Caco-2 (cell line): ENCODE data around the gene GRIA4. TPM values are rescaled to one million over a fixed set of nuclear protein-coding genes. Genes with fewer than 3 reads are reported as not detected.
"Not testable (repeated sequence)": the region's sequence is repeated elsewhere in the genome, so short reads cannot be mapped to it uniquely, and the experiment has no call there.

Experiments
- BruUV-seq: library from RNA; stranded (reverse); fragments of 400-500 nt; replicated peaks from 2 replicates; lab custom pipeline; 2021; lab: Mats Ljungman, UMichigan
- CTCF ChIA-PET: fragments of 300-600 bp; sonication (Branson Sonifier 250); formaldehyde crosslinking; loops from one replicate; lab custom pipeline; 2022; ENCODE audit warnings: antibody characterized with exemption; lab: Charles Lee
- POLR2A ChIA-PET: fragments of 300-600 bp; sonication (Branson Sonifier 250); formaldehyde crosslinking; loops from one replicate; lab custom pipeline; 2022; ENCODE audit warnings: antibody characterized with exemption; lab: Charles Lee
- DNase-seq, 2 experiments: peaks; one replicate each; pipeline versions ENCODE4 v3.0.0 to v3.0.0-alpha.2; 2020 to 2022
- H3K27me3 ChIP-seq: replicated peaks from 2 replicates; pipeline ENCODE4 v1.6.0; 2011; ENCODE audit warnings: low read length; ENCODE audit not compliant: control insufficient read depth, insufficient read depth
- H3K36me3 ChIP-seq: 2 replicates; pipeline ENCODE4 v1.5.1; 2011; ENCODE audit warnings: low read length; ENCODE audit not compliant: control insufficient read depth, insufficient read depth
- H3K4me1 ChIP-seq: fragments of 250-450 bp; sonication (Bioruptor Pico); 2 replicates; pipeline ENCODE4 v1.5.1; 2020; ENCODE audit warnings: mild to moderate bottlenecking
- H3K4me3 ChIP-seq: 2 replicates; pipeline ENCODE4 v1.5.1; 2011; ENCODE audit warnings: low read depth, mild to moderate bottlenecking, control low read depth, low read length
- H3K9me3 ChIP-seq: fragments of 250-450 bp; sonication (Bioruptor Pico); 2 replicates; pipeline ENCODE4 v1.5.1; 2020; ENCODE audit warnings: mild to moderate bottlenecking, moderate library complexity
- H3K27ac Mint-ChIP-seq: one replicate; pipeline ENCODE4 v1.8.0; 2022; ENCODE audit warnings: mixed read lengths; ENCODE audit not compliant: unreplicated experiment
- H3K27me3 Mint-ChIP-seq: one replicate; pipeline ENCODE4 v1.8.0; 2022; ENCODE audit warnings: mixed read lengths; ENCODE audit not compliant: insufficient read depth, unreplicated experiment
- H3K36me3 Mint-ChIP-seq: one replicate; pipeline ENCODE4 v1.8.0; 2022; ENCODE audit warnings: mild to moderate bottlenecking, mixed read lengths; ENCODE audit not compliant: insufficient read depth, unreplicated experiment
- H3K4me1 Mint-ChIP-seq: one replicate; pipeline ENCODE4 v1.8.0; 2022; ENCODE audit warnings: low read depth, mixed read lengths; ENCODE audit not compliant: unreplicated experiment
- H3K4me3 Mint-ChIP-seq: one replicate; pipeline ENCODE4 v1.8.0; 2022; ENCODE audit warnings: mild to moderate bottlenecking, moderate library complexity, mixed read lengths; ENCODE audit not compliant: unreplicated experiment
- H3K9me3 Mint-ChIP-seq: one replicate; pipeline ENCODE4 v1.8.0; 2022; ENCODE audit warnings: mixed read lengths; ENCODE audit not compliant: unreplicated experiment
- CTCF ChIP-seq, 2 experiments: fragments of 200-600 bp in 1 of 2; IDR thresholded peaks; 1 replicate in 1 of 2; 2 replicates in 1 of 2; pipeline versions ENCODE4 v1.5.1 to v1.8.0; 2011 to 2022; ENCODE audit warnings: antibody characterized with exemption in 1 of 2, control low read depth in 1 of 2, inconsistent platforms in 1 of 2, low read depth in 1 of 2, low read length in 1 of 2, mild to moderate bottlenecking in 1 of 2, moderate library complexity in 1 of 2; ENCODE audit not compliant: insufficient read depth in 1 of 2, severe bottlenecking in 1 of 2, unreplicated experiment in 1 of 2
- intact Hi-C: fragments of 100-400 bp; cut with micrococcal nuclease; formaldehyde crosslinking; loops from one replicate; pipeline ENCODE4 v1.10.0; 2022; ENCODE audit not compliant: unreplicated experiment
- total RNA-seq: library from RNA; stranded (reverse); gene quantifications from 2 replicates; pipeline ENCODE4 v1.2.3, GENCODE V29; 2022

Gene GRIA4
- total RNA-seq, 1 experiment from 2014 or later: not detected

GRCh38 chr11:105989124-105989523 is 379.3 kb downstream of the GRIA4 start:
- no peak overlapping the region for H3K4me3 ChIP-seq
- peaks cover 9% of the 10 kb centered on the region; the same call in 1 of the 2 replicates for H3K9me3 ChIP-seq
- no peak for TF ChIP-seq CTCF (IDR thresholded peaks at IDR 0.05; ENCODE audit: insufficient read depth in 1 of 2, low read depth in 1 of 2, low read length in 1 of 2, severe bottlenecking in 1 of 2, unreplicated experiment in 1 of 2)
- Mint-ChIP-seq H3K4me3 (no peak overlapping the region), H3K9me3 (peaks cover 11% of the 10 kb centered on the region), H3K27me3 (no peaks in the 10 kb centered on the region), H3K4me1 (no peaks in the 10 kb centered on the region), H3K36me3 (no peaks in the 10 kb centered on the region), H3K27ac (no peak overlapping the region)
- POLR2A ChIA-PET: no interaction called here
- H3K27me3 ChIP-seq: no peaks in the 10 kb centered on the region
- intact Hi-C loops: no loop called here
- BruUV-seq: no TSS peak
- CTCF ChIA-PET: no interaction called here
- no peaks in the 10 kb centered on the region for H3K4me1 ChIP-seq
- DNase-seq: no peak
- no peaks in the 10 kb centered on the region for H3K36me3 ChIP-seq

DNA sequence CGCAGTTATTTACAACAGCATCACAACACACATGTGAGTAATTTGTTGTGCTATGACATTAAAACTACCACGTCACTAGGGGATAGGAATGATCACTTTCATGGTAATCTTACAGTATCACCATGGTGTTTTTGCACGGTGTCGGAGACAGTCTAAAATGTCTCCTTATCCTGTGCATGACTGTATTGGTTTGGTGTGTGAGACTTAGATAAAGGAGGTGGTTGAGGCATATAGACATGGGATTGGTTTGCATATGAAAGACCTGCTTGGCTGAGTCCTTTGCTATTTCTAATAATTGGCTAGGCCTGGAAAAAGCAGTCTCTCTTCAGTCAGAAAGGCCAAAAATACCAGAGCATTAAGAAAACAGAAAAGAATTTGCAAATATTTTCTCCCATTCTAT is 382.0 kb downstream of the GRIA4 start:
- peaks cover 9% of the 10 kb centered on the region; the same call in 1 of the 2 replicates for H3K9me3 ChIP-seq
- POLR2A ChIA-PET: no interaction called here
- 0 out of 2 replicates have a peak, but pooled peaks cover 1% of the 10 kb centered on the region for H3K36me3 ChIP-seq
- H3K4me3 Mint-ChIP-seq: no peak overlapping the region
- H3K27ac Mint-ChIP-seq: no peak overlapping the region
- no peaks in the 10 kb centered on the region for H3K36me3 Mint-ChIP-seq
- intact Hi-C loops: no loop called here
- no TSS peak for BruUV-seq
- peaks cover 10% of the 10 kb centered on the region; the same call in 1 of the 2 replicates for H3K4me1 ChIP-seq
- DNase-seq: no peak
- H3K4me1 Mint-ChIP-seq: no peaks in the 10 kb centered on the region
- peaks cover 13% of the 10 kb centered on the region for H3K9me3 Mint-ChIP-seq
- TF ChIP-seq CTCF (IDR thresholded peaks at IDR 0.05; ENCODE audit: insufficient read depth in 1 of 2, low read depth in 1 of 2, low read length in 1 of 2, severe bottlenecking in 1 of 2, unreplicated experiment in 1 of 2): no peak
- CTCF ChIA-PET: no interaction called here
- no peaks in the 10 kb centered on the region for H3K27me3 ChIP-seq
- H3K4me3 ChIP-seq: no peak overlapping the region
- H3K27me3 Mint-ChIP-seq: no peaks in the 10 kb centered on the region

DNA sequence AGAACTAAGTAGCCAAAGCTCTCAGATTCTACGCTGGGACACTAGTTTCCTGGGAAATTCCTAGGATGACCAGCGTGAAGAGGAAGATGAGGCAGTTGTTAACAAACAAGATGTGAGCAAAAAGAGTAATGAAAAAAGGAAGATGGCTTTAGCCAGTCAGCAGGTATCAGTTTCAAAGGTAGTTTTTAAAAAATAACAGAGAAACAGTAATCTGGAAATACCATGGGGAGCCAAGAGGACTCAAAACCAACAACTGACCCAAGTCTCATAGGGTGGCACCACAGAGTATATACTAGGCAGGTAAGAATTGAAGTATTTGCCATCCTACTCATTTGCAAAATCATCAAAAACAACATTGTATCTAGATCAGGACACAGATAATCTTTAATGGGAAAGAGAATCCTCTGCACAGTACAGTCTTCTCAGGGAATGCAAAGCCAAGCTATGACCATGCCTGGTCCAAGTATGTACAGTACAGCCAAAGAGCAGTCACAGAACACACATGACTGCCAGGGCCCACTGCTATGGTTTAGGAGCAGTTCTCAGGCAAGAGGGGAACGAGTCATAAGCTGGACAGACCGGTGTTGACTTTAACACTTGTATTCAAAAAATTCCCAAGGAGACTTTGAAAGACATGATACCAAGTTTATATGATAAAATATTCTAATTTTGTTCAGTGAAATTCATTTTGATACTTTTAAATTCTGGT is 391.6 kb downstream of the GRIA4 start:
- no peak overlapping the region for H3K4me3 Mint-ChIP-seq
- Histone ChIP-seq H3K9me3 (peaks cover 10% of the 10 kb centered on the region), H3K4me3 (no peak overlapping the region), H3K4me1 (peaks cover 10% of the 10 kb centered on the region), H3K27me3 (no peaks in the 10 kb centered on the region), H3K36me3 (peaks cover 7% of the 10 kb centered on the region)
- H3K36me3 Mint-ChIP-seq: peaks cover 30% of the 10 kb centered on the region
- peak overlapping the region; percentile 3 for H3K27ac Mint-ChIP-seq
- H3K4me1 Mint-ChIP-seq: peaks cover 10% of the 10 kb centered on the region
- BruUV-seq: no TSS peak
- H3K27me3 Mint-ChIP-seq: no peaks in the 10 kb centered on the region
- ChIA-PET POLR2A (interaction anchor here (0.6 kb wide), 1 partner anchor 23 kb away, joined by 3 read pairs; no protein-coding TSS in a partner anchor), CTCF (no interaction called here)
- intact Hi-C loops: no loop called here
- H3K9me3 Mint-ChIP-seq: peaks cover 30% of the 10 kb centered on the region
- DNase-seq: no peak
- no peak for TF ChIP-seq CTCF (IDR thresholded peaks at IDR 0.05; ENCODE audit: insufficient read depth in 1 of 2, low read depth in 1 of 2, low read length in 1 of 2, severe bottlenecking in 1 of 2, unreplicated experiment in 1 of 2)

- CTCF ChIA-PET, POLR2A ChIA-PET, BruUV-seq, H3K27me3 Mint-ChIP-seq, H3K4me1 Mint-ChIP-seq, H3K4me3 Mint-ChIP-seq, H3K27ac Mint-ChIP-seq, H3K36me3 ChIP-seq, H3K27me3 ChIP-seq, intact Hi-C loops, H3K4me3 ChIP-seq: not testable (repeated sequence)
- Mint-ChIP-seq H3K9me3 (peaks cover 30% of the 10 kb centered on the region), H3K36me3 (peaks cover 46% of the 10 kb centered on the region)
- peak; percentile 49 to 62 for DNase-seq
- Histone ChIP-seq H3K4me1 (peaks cover 10% of the 10 kb centered on the region), H3K9me3 (peaks cover 11% of the 10 kb centered on the region)
These were observed 393.2 kb downstream of the GRIA4 start for GRCh38 chr11:106003094-106003493.
